ENCODE measurements around the gene MGMT. TPM values are rescaled to one million over a fixed set of nuclear protein-coding genes. Genes with fewer than 3 reads are reported as not detected.
"Not testable (repeated sequence)": the region's sequence is repeated elsewhere in the genome, so short reads cannot be mapped to it uniquely, and the experiment has no call there.

The MGMT gene
- total RNA-seq, 2 experiments from 2014 or later: 9.0 to 9.6 TPM

GRCh38 chr10:129426606-129427005 is 40.4 kb upstream of the MGMT start:
- no peak for ATAC-seq (ENCODE audit: poor library complexity)
- Histone ChIP-seq H3K27me3 (ENCODE audit: control insufficient read depth in 1 of 2, insufficient read depth in 2 of 2, low read length in 2 of 2) (no peaks in the 10 kb centered on the region), H3K27ac (ENCODE audit: low read depth in 1 of 2, low read length in 2 of 2) (no peak overlapping the region), H3K9me3 (ENCODE audit: control insufficient read depth in 1 of 2, insufficient read depth in 1 of 2, low read length in 2 of 2) (no peaks in the 10 kb centered on the region), H3K36me3 (ENCODE audit: insufficient read depth, low read length) (no peaks in the 10 kb centered on the region), H3K4me1 (ENCODE audit: insufficient read depth, low read length) (no peaks in the 10 kb centered on the region), H3K4me3 (ENCODE audit: low read length) (no peak overlapping the region)
- no peaks in the 10 kb centered on the region for H3K27me3 Mint-ChIP-seq
- no peak for TF ChIP-seq CTCF (IDR thresholded peaks at IDR 0.05)
- no peak for DNase-seq
- POLR2A ChIA-PET: no interaction called here
- H3K36me3 Mint-ChIP-seq (ENCODE audit: low read depth): no peaks in the 10 kb centered on the region
- CTCF ChIA-PET: no interaction called here
- H3K4me3 Mint-ChIP-seq: no peak overlapping the region
- no peaks in the 10 kb centered on the region for H3K4me1 Mint-ChIP-seq (ENCODE audit: low read depth)
- H3K9me3 Mint-ChIP-seq: no peaks in the 10 kb centered on the region
- H3K27ac Mint-ChIP-seq: no peak overlapping the region
- intact Hi-C loops (cut with DNase I, micrococcal nuclease): no loop called here

GRCh38 chr10:129433266-129433665 is 33.8 kb upstream of the MGMT start:
- Mint-ChIP-seq H3K4me3 (no peak overlapping the region), H3K36me3 (ENCODE audit: low read depth) (no peaks in the 10 kb centered on the region), H3K27ac (no peak overlapping the region), H3K9me3 (no peaks in the 10 kb centered on the region), H3K27me3 (peaks cover 11% of the 10 kb centered on the region), H3K4me1 (ENCODE audit: low read depth) (no peaks in the 10 kb centered on the region)
- no peak for TF ChIP-seq CTCF (IDR thresholded peaks at IDR 0.05)
- ATAC-seq (ENCODE audit: poor library complexity) (no peak), DNase-seq (no peak)
- intact Hi-C loops (cut with DNase I, micrococcal nuclease): no loop called here
- Histone ChIP-seq H3K27me3 (ENCODE audit: control insufficient read depth in 1 of 2, insufficient read depth in 2 of 2, low read length in 2 of 2) (peaks cover 0 to 2% of the 10 kb centered on the region in 2 experiments), H3K9me3 (ENCODE audit: control insufficient read depth in 1 of 2, insufficient read depth in 1 of 2, low read length in 2 of 2) (no peaks in the 10 kb centered on the region), H3K4me3 (ENCODE audit: low read length) (no peak overlapping the region), H3K36me3 (ENCODE audit: insufficient read depth, low read length) (no peaks in the 10 kb centered on the region), H3K4me1 (ENCODE audit: insufficient read depth, low read length) (no peaks in the 10 kb centered on the region), H3K27ac (ENCODE audit: low read depth in 1 of 2, low read length in 2 of 2) (no peak overlapping the region)
- ChIA-PET CTCF (no interaction called here), POLR2A (no interaction called here)

- H3K36me3 Mint-ChIP-seq (ENCODE audit: low read depth); DNase-seq: not testable (repeated sequence)
Measured at GRCh38 chr10:129435724-129436123, 31.3 kb upstream of the MGMT start.

GRCh38 chr10:129438024-129438423 is 29.0 kb upstream of the MGMT start:
- no peaks in the 10 kb centered on the region for H3K4me1 Mint-ChIP-seq (ENCODE audit: low read depth)
- Histone ChIP-seq H3K36me3 (ENCODE audit: insufficient read depth, low read length) (no peaks in the 10 kb centered on the region), H3K4me1 (ENCODE audit: insufficient read depth, low read length) (no peaks in the 10 kb centered on the region), H3K4me3 (ENCODE audit: low read length) (no peak overlapping the region), H3K27ac (ENCODE audit: low read depth in 1 of 2, low read length in 2 of 2) (no peak overlapping the region), H3K27me3 (ENCODE audit: control insufficient read depth in 1 of 2, insufficient read depth in 2 of 2, low read length in 2 of 2) (peaks cover 0 to 2% of the 10 kb centered on the region in 2 experiments), H3K9me3 (ENCODE audit: control insufficient read depth in 1 of 2, insufficient read depth in 1 of 2, low read length in 2 of 2) (no peaks in the 10 kb centered on the region)
- no peaks in the 10 kb centered on the region for H3K36me3 Mint-ChIP-seq (ENCODE audit: low read depth)
- intact Hi-C loops (cut with DNase I, micrococcal nuclease): no loop called here
- H3K4me3 Mint-ChIP-seq: no peak overlapping the region
- POLR2A ChIA-PET: no interaction called here
- CTCF ChIA-PET: no interaction called here
- H3K27me3 Mint-ChIP-seq: peaks cover 18% of the 10 kb centered on the region
- H3K27ac Mint-ChIP-seq: no peak overlapping the region
- H3K9me3 Mint-ChIP-seq: no peaks in the 10 kb centered on the region
- ATAC-seq (ENCODE audit: poor library complexity) (no peak), DNase-seq (no peak)
- TF ChIP-seq CTCF (IDR thresholded peaks at IDR 0.05): no peak

More at GRCh38 chr10:129435724-129436123, 31.3 kb upstream of the MGMT start:
- H3K27ac Mint-ChIP-seq; H3K4me3 ChIP-seq (ENCODE audit: low read length); H3K4me3 Mint-ChIP-seq; ATAC-seq (ENCODE audit: poor library complexity); CTCF ChIA-PET; H3K9me3 Mint-ChIP-seq; H3K27me3 ChIP-seq (ENCODE audit: control insufficient read depth in 1 of 2, insufficient read depth in 2 of 2, low read length in 2 of 2); H3K4me1 Mint-ChIP-seq (ENCODE audit: low read depth); H3K36me3 ChIP-seq (ENCODE audit: insufficient read depth, low read length); H3K27ac ChIP-seq (ENCODE audit: low read depth in 1 of 2, low read length in 2 of 2); intact Hi-C loops (cut with DNase I, micrococcal nuclease); H3K4me1 ChIP-seq (ENCODE audit: insufficient read depth, low read length); H3K9me3 ChIP-seq (ENCODE audit: control insufficient read depth in 1 of 2, insufficient read depth in 1 of 2, low read length in 2 of 2); POLR2A ChIA-PET: not testable (repeated sequence)
- H3K27me3 Mint-ChIP-seq: peaks cover 18% of the 10 kb centered on the region
